ENCODE data around the gene GXYLT2. TPM values are rescaled to one million over a fixed set of nuclear protein-coding genes. Genes with fewer than 3 reads are reported as not detected.

GXYLT2 gene
- total and polyA plus RNA-seq, 2 of the 13 experiments (the other 11 are each of a cell fraction or from before 2014, with no cell fraction given) = 4.3 to 6.9 TPM

DNA sequence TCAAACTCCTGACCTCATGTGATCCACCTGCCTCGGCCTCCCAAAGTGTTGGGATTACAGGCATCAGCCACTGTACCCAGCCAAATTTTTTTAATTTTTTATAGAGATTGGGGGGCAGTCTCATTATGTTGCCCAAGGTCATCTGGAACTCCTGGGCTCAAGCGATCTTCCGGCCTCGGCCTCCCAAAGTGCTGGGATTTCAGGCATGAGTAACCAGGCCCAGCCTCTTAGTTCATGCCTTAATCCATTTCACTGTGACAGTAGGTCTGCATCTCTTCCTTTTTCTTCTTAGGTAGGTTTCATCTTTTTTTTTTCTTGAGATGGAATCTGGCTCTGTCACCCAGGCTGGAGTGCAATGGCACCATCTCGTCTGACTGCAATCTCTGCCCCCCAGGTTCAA, 71.5 kb downstream of the GXYLT2 start:
- no peak overlapping the region for H2AFZ ChIP-seq (ENCODE audit: low read length)
- DNase-seq (ENCODE audit: low spot score) (no peak), FAIRE-seq (no peak), ATAC-seq (no peak)
- ChIA-PET POLR2A (no interaction called here), CTCF (ENCODE audit: low intra/inter-chr PET ratio, low total read pairs) (no interaction called here)
- no peak overlapping the region for H3K27ac ChIP-seq (ENCODE audit: extremely low read length, insufficient read depth, low read length)
- no peak for TF ChIP-seq FIP1L1 (IDR thresholded peaks at IDR 0.05; ENCODE audit: borderline replicate concordance, insufficient read depth, low read depth, low read length)
- TF ChIP-seq, protein P1, sequence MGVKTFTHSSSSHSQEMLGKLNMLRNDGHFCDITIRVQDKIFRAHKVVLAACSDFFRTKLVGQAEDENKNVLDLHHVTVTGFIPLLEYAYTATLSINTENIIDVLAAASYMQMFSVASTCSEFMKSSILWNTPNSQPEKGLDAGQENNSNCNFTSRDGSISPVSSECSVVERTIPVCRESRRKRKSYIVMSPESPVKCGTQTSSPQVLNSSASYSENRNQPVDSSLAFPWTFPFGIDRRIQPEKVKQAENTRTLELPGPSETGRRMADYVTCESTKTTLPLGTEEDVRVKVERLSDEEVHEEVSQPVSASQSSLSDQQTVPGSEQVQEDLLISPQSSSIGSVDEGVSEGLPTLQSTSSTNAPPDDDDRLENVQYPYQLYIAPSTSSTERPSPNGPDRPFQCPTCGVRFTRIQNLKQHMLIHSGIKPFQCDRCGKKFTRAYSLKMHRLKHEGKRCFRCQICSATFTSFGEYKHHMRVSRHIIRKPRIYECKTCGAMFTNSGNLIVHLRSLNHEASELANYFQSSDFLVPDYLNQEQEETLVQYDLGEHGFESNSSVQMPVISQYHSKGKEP (CRISPR knock-in tag; IDR thresholded peaks at IDR 0.05) = no peak
- TF ChIP-seq, protein P2, sequence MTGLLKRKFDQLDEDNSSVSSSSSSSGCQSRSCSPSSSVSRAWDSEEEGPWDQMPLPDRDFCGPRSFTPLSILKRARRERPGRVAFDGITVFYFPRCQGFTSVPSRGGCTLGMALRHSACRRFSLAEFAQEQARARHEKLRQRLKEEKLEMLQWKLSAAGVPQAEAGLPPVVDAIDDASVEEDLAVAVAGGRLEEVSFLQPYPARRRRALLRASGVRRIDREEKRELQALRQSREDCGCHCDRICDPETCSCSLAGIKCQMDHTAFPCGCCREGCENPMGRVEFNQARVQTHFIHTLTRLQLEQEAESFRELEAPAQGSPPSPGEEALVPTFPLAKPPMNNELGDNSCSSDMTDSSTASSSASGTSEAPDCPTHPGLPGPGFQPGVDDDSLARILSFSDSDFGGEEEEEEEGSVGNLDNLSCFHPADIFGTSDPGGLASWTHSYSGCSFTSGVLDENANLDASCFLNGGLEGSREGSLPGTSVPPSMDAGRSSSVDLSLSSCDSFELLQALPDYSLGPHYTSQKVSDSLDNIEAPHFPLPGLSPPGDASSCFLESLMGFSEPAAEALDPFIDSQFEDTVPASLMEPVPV (CRISPR knock-in tag; IDR thresholded peaks at IDR 0.05) = no peak
- TF ChIP-seq SKI (IDR thresholded peaks at IDR 0.05; ENCODE audit: partially characterized antibody) = no peak
- TF ChIP-seq NR1H2 (CRISPR knock-in tag; IDR thresholded peaks at IDR 0.05; ENCODE audit: borderline replicate concordance, low read depth) = no peak
- no peak for TF ChIP-seq TBL1XR1 (IDR thresholded peaks at IDR 0.05; ENCODE audit: borderline replicate concordance, low read length, partially characterized antibody)
- TF ChIP-seq, protein P3, sequence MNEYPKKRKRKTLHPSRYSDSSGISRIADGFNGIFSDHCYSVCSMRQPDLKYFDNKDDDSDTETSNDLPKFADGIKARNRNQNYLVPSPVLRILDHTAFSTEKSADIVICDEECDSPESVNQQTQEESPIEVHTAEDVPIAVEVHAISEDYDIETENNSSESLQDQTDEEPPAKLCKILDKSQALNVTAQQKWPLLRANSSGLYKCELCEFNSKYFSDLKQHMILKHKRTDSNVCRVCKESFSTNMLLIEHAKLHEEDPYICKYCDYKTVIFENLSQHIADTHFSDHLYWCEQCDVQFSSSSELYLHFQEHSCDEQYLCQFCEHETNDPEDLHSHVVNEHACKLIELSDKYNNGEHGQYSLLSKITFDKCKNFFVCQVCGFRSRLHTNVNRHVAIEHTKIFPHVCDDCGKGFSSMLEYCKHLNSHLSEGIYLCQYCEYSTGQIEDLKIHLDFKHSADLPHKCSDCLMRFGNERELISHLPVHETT (CRISPR knock-in tag; conservative IDR thresholded peaks at IDR 0.05) = no peak
- TF ChIP-seq, protein P4, sequence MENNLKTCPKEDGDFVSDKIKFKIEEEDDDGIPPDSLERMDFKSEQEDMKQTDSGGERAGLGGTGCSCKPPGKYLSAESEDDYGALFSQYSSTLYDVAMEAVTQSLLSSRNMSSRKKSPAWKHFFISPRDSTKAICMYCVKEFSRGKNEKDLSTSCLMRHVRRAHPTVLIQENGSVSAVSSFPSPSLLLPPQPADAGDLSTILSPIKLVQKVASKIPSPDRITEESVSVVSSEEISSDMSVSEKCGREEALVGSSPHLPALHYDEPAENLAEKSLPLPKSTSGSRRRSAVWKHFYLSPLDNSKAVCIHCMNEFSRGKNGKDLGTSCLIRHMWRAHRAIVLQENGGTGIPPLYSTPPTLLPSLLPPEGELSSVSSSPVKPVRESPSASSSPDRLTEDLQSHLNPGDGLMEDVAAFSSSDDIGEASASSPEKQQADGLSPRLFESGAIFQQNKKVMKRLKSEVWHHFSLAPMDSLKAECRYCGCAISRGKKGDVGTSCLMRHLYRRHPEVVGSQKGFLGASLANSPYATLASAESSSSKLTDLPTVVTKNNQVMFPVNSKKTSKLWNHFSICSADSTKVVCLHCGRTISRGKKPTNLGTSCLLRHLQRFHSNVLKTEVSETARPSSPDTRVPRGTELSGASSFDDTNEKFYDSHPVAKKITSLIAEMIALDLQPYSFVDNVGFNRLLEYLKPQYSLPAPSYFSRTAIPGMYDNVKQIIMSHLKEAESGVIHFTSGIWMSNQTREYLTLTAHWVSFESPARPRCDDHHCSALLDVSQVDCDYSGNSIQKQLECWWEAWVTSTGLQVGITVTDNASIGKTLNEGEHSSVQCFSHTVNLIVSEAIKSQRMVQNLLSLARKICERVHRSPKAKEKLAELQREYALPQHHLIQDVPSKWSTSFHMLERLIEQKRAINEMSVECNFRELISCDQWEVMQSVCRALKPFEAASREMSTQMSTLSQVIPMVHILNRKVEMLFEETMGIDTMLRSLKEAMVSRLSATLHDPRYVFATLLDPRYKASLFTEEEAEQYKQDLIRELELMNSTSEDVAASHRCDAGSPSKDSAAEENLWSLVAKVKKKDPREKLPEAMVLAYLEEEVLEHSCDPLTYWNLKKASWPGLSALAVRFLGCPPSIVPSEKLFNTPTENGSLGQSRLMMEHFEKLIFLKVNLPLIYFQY (CRISPR knock-in tag; IDR thresholded peaks at IDR 0.05; ENCODE audit: borderline replicate concordance) = no peak
- TF ChIP-seq, protein P5, sequence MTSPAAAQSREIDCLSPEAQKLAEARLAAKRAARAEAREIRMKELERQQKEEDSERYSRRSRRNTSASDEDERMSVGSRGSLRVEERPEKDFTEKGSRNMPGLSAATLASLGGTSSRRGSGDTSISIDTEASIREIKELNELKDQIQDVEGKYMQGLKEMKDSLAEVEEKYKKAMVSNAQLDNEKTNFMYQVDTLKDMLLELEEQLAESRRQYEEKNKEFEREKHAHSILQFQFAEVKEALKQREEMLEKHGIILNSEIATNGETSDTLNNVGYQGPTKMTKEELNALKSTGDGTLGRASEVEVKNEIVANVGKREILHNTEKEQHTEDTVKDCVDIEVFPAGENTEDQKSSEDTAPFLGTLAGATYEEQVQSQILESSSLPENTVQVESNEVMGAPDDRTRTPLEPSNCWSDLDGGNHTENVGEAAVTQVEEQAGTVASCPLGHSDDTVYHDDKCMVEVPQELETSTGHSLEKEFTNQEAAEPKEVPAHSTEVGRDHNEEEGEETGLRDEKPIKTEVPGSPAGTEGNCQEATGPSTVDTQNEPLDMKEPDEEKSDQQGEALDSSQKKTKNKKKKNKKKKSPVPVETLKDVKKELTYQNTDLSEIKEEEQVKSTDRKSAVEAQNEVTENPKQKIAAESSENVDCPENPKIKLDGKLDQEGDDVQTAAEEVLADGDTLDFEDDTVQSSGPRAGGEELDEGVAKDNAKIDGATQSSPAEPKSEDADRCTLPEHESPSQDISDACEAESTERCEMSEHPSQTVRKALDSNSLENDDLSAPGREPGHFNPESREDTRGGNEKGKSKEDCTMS (CRISPR knock-in tag; conservative IDR thresholded peaks at IDR 0.05) = no peak
- H4K20me1 ChIP-seq (ENCODE audit: insufficient read depth, low read length) = no peaks in the 10 kb centered on the region
- BruUV-seq (replicated peaks) = no TSS peak
- H3K9ac ChIP-seq (ENCODE audit: insufficient read depth, low read depth, low read length) = no peak overlapping the region
- H3K4me3 ChIP-seq (replicated peaks in 1 of 3; ENCODE audit: insufficient read depth in 1 of 3, low read depth in 2 of 3, low read length in 3 of 3) = no peak overlapping the region
- no peak overlapping the region for H3K4me2 ChIP-seq (ENCODE audit: low read depth, low read length)
- H3K36me3 ChIP-seq (replicated peaks in 1 of 2; ENCODE audit: control insufficient read depth in 1 of 2, insufficient read depth in 2 of 2, low read length in 2 of 2) = no peaks in the 10 kb centered on the region
- no peaks in the 10 kb centered on the region for H3K9me3 ChIP-seq (ENCODE audit: low read length)
- intact Hi-C loops (cut with micrococcal nuclease; ENCODE audit: unreplicated experiment) = no loop called here
- 95% methylated on average over 5 of the region's 5 CpGs for WGBS (ENCODE audit: low lambda C conversion rate)
- H3K79me2 ChIP-seq (ENCODE audit: insufficient read depth, low read length) = no peaks in the 10 kb centered on the region
- in situ Hi-C loops (cut with HindIII; ENCODE audit: extremely low pct_ligation_motif_present, low pct_unique_long_range_greater_than_20kb) = no loop called here
- H3K4me1 ChIP-seq (ENCODE audit: insufficient read depth, low read length) = peaks cover 88% of the 10 kb centered on the region
- no peaks in the 10 kb centered on the region for H3K27me3 ChIP-seq (ENCODE audit: control insufficient read depth in 1 of 2, insufficient read depth in 2 of 2, low read length in 2 of 2)

Measured in HepG2 (cell line).